ENCODE results near the gene CANT1. TPM values are rescaled to one million over a fixed set of nuclear protein-coding genes. Genes with fewer than 3 reads are reported as not detected.
"Not testable (repeated sequence)": the region's sequence is repeated elsewhere in the genome, so short reads cannot be mapped to it uniquely, and the experiment has no call there.

The CANT1 gene
- total RNA-seq, 1 donor from 2014 or later = 36.1 TPM

GRCh38 chr17:79027274-79027924, 17.8 kb upstream of the CANT1 start:
- DNase-seq = peak; percentile 21

- peak; percentile 19 for DNase-seq
Measured at GRCh38 chr17:79026376-79027273, 17.1 kb upstream of the CANT1 start.

GRCh38 chr17:79024901-79025737, 15.6 kb upstream of the CANT1 start:
- peak; percentile 36 for DNase-seq

GRCh38 chr17:79023886-79024771, 14.6 kb upstream of the CANT1 start, which contains the start of gene C1QTNF1:
Gene C1QTNF1 (plus strand): TSS chr17:79024169. CDS start chr17:79043969, 19,800 bp downstream.
- peak; percentile 76 for DNase-seq

GRCh38 chr17:79023180-79023705, 13.7 kb upstream of the CANT1 start:
- DNase-seq = no peak

GRCh38 chr17:79022507-79022991, 13.0 kb upstream of the CANT1 start:
- DNase-seq = no peak

- not testable (repeated sequence) for DNase-seq
Measured at GRCh38 chr17:79021929-79022328, 12.4 kb upstream of the CANT1 start.

GRCh38 chr17:79020631-79021301, 11.2 kb upstream of the CANT1 start:
- DNase-seq = no peak

- peak; percentile 79 for DNase-seq
Measured at GRCh38 chr17:79019632-79020584, 10.3 kb upstream of the CANT1 start.

- no peak for DNase-seq
Measured at GRCh38 chr17:79019261-79019631, 9.7 kb upstream of the CANT1 start.

GRCh38 chr17:79018370-79018695, 8.8 kb upstream of the CANT1 start:
- DNase-seq = no peak

GRCh38 chr17:79017546-79018369, 8.2 kb upstream of the CANT1 start:
- no peak for DNase-seq

- DNase-seq = no peak
Measured at GRCh38 chr17:79014158-79014758, 4.7 kb upstream of the CANT1 start.

GRCh38 chr17:79012563-79013134, 3.1 kb upstream of the CANT1 start:
- no peak for DNase-seq

GRCh38 chr17:79011451-79012147, 2.0 kb upstream of the CANT1 start:
- no peak for DNase-seq

- no peak for DNase-seq
Measured at GRCh38 chr17:79010304-79010646, 711 bp upstream of the CANT1 start.
